NAMALWA (cell line): Measurements from ENCODE around the gene CMTM3.
A peak's percentile ranks its signal among the peaks of the same experiment; 100 is the strongest.
"Not testable (repeated sequence)": the region's sequence is repeated elsewhere in the genome, so short reads cannot be mapped to it uniquely, and the experiment has no call there.

Experiments
- DNase-seq: peaks from one replicate; pipeline ENCODE4 v3.0.0-alpha.2; 2015; ENCODE audit warnings: low spot score

CMTM3 gene, protein sequence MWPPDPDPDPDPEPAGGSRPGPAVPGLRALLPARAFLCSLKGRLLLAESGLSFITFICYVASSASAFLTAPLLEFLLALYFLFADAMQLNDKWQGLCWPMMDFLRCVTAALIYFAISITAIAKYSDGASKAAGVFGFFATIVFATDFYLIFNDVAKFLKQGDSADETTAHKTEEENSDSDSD

DNA sequence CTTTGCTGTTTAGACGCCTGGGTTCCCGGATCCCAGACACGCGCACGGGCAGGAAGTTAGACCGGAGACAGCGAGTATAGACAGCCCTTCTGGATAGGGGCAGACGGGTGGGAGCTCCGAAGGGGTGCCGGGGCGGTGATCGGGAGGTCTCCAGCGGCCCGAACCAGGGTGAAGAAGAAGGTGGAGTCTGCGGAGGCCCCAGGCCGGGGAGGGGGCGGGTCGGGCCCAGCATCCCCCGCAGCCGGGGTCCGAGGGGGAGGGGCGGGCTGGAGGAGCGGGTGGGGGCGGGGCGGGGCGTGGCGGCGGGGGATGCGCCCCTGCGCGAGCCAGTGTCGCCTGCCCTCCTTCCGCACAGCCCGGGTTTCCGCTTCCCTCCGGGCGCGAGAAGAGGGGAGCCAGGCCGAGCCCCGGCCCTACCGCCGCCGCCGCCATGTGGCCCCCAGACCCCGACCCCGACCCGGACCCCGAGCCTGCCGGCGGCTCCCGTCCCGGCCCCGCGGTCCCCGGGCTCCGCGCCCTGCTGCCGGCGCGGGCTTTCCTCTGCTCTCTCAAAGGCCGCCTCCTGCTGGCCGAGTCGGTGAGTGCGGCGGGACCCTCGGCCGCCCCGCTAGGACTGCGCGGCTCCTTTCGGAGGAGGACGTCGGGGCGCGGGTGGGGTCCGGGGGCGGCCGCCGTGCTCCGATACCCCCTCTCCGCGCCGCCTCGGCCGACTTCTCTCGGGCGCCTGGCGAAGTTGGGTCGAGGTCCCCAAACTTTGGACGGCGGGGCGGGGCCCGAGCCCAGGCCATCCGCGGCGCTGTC, at the start of gene CMTM3:
CMTM3 (plus strand) TSS at position 329 of the 801 bp plus-strand sequence; CDS start at position 431, 102 bp downstream.
- DNase-seq, result peak; percentile 58

GRCh38 chr16:66560107-66560506, 44.4 kb upstream of the CMTM3 start:
- DNase-seq, result no peak

DNA sequence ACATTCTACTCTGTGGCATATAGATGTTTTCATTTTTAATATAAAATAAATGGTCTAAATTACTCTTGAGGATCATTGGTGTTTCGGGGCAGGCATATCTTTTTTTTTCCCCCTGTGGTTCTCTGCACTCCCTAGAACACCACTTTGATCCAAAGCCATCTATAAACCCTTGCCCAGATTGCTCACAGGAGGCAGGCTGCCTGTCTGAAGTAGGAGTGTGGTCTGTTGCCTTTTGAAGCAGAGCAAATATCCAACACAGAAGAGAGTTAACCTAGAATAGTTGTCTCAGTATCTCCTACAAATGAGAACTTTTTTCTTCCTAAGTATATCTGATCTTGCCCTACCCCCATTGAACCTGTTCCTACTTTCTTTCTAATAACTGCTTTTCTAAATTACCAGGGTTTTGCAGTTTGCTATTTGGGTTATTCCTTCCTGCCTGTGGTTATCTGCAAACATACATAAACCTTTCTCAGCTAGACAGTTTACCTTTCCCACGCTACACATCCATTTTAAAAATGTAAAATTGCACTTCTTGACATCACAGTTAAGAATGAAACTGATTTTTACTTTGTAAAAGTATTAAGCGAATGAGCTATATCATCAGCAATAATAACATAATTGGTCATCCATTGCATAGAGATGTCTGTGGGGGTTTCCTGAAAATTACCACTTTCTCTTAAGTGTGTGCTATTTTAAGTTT, 43.0 kb upstream of the CMTM3 start:
- DNase-seq, result no peak

- no peak for DNase-seq
These were observed 42.1 kb upstream of the CMTM3 start for GRCh38 chr16:66562409-66562808.

DNA sequence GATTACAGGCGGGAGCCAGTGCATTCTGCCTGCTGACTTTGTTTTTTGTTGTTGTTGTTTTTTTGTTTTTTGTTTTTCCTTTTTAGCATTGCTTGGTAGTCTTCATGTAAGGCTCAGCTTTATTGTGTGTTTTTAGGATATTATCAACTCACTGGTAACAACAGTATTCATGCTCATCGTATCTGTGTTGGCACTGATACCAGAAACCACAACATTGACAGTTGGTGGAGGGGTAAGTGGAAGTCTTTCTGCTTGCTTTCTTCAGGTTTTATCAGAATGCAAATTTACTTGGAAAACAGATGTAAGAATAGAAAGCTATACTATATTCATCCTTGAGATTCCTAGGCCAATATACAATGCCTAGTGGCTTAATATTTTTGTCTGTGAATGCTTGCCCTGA, 41.5 kb upstream of the CMTM3 start:
- no peak for DNase-seq

DNA sequence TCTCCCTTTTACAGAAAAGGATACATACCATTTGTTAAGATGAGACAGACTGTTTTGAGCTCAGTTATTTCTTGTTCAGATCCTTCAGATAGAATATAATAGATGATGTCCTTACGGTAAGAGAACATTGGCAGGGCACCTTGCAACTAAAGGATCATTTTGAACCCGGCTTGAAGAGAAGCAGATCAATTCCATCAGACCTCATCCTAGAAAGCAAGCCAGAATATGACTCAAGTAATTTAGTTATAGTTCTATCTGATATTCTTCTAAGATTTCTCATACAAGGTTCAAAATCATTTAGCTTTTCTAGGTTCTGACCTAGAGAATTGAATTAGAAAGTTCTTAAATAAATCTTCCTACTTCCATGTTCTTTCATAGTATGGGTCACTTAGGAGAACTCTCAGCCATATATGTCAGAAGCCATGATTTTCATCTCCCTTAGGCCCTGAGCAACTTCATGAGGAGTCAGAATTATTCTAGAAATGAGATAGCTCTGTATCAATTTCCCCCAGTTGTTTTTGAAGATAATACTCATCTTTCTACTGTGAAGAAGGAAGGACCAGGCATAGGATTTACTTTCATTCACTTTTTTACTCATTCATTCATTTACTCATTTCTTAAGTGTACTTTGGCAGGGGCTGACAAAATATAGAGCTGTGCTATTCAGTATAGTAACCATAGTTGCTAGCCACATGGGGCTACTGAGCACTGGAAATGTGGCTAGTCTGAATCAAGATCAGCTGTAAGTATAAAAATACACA, 40.8 kb upstream of the CMTM3 start:
- DNase-seq, result no peak

- DNase-seq, result no peak
These were observed 38.2 kb upstream of the CMTM3 start, which contains the start of gene CMTM1 for GRCh38 chr16:66566051-66566901. TSS of gene CMTM1 (plus strand) at chr16:66566439. CDS start at chr16:66566514, 75 bp downstream.

GRCh38 chr16:66567270-66567669, 37.2 kb upstream of the CMTM3 start:
- DNase-seq, result not testable (repeated sequence)

DNA sequence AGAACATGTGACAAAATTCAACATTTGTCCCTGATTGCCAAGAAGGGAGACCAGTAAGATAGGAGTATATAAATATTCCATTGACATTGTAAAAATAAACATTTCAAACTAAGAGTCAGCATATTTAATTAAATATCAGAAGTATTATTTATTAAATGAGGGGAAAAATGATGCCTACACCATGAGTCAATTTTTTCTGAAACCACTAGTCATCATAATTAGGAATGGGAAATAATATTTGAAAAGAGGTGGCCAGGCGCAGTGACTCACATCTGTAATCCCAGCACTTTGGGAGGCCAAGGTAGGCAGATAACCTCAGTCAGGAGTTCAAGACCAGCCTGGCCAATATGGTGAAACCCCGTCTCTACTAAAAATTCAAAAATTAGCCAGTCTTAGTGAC, 36.1 kb upstream of the CMTM3 start:
- DNase-seq, result no peak

DNA sequence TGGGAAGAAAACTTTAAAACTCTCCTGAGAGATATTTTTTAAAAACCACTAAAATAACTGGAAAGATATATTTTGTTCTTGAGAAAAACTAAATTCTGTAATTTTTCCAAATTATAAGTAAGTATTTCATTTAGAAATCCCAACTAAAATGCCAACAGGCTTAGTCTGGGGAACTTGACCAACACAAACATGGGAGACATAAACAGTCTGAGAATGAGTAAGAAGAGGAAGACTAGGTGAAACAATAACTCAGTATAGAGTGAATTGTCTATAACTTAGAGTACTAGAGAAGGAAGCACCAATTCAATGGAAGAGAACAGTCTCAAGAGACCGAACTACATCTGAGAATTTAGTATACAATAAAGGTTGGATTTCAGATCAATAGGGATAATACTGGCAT, 35.4 kb upstream of the CMTM3 start:
- DNase-seq, result no peak

DNA sequence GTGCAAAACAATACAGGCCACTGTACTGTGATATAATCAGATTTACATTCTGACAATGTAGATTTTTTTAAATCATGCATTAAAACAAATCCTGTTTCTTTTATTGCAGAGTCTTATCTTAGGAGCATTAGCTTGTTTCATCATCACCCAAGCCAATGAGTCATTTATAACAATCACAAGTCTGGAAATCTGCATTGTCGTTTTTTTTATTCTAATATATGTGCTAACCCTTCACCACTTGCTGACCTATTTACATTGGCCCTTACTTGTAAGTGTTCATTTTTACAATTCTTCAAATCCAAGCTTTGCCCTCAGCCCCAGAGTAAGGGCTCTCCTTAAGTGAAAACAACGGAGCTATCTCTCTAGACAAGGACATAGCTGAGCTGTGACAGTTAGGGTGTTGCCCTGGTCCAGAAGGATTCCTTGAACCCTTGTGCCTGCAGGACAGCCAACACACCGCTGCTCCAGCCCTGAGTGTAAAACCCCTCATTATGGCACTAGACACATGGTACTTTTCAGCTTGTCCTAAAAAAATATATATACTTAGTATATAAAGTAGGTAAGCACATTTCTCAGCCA, 34.6 kb upstream of the CMTM3 start:
- no peak for DNase-seq

- DNase-seq, result no peak
These were observed 32.1 kb upstream of the CMTM3 start for GRCh38 chr16:66572356-66572755.

- no peak for DNase-seq
These were observed 30.4 kb upstream of the CMTM3 start for GRCh38 chr16:66574081-66574480.

GRCh38 chr16:66574531-66574930, 30.0 kb upstream of the CMTM3 start:
- DNase-seq, result no peak

DNA sequence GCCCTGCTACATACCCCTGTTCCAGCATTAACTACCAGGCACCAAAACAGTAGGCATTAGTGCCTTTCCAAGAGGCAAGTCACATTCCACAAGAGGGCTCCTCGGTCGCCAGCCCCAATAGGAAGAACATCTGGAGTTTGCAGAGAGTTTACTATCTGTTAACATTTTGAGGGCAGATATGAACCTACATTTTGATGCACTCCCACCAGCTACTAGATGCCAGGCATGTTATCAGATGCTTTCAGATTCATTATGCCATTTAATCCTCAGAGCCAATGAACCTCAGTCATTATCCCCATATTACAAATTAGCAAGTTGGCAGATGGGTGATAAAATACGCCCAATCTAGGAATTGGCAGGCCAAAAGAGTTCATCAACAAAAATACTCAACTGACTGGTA, 29.4 kb upstream of the CMTM3 start:
- no peak for DNase-seq

DNA sequence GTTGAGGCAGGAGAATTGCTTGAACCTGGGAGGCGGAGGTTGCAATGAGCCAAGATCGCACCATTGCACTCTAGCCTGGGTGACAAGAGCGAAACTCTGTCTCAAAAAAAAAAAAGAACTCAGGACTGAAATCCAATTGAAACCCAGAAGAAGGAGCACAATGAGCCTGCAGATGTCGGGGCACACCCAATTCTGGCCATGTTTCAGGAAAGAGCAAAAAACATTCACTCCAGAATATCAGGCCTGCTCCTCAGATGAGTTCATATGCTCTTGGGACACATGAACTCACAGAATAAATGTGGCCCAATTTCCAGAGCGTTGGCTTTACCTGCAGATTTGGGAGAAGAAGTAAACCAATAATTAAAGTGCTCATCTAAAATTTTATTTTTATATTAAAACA, 28.2 kb upstream of the CMTM3 start:
- no peak for DNase-seq

DNA sequence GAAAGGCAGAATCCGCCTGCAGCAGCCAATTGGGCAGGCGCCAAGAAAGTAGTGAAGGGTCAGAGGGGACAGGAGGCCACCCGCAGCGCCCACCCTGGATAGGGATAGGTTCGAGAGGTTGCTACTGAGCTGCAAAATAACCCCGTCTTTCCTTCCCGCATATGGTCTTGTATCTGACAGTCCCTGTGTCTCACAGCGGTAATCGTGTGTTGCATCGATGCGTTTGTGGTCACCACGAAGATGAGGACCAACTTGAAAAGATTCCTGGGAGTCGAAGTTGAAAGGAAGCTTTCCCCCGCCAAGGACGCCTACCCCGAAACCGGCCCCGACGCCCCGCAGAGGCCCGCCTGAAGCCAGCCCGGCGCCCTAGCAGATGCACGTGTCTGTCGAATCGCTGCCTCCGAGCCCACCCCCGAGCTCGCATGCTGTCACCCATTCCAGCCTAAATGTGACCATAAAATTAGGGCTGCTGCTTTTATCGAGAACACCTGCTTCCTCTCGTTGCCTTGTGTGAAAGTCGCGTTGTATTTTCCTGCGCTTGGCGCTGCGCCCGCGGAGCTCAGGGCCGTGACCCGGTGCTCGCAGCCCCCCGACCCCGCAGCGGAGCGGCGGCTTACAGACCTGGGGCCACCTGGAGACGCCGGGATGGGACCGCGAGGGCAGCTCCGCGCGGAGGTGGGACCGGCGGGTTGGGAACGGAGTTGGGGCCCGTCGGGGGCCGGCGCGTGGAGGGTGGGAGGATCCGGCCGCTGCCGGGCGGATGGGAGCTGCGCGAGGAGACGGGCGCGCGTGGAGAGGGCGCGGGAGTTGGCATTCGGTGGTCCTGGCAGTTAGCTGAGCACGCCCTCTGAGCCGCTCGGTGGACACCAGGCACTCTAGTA, 25.6 kb upstream of the CMTM3 start, which contains the start of gene CMTM2:
CMTM2 (plus strand) TSS at position 813 of the 881 bp plus-strand sequence. CDS start 145 bp downstream, outside the sequence.
- DNase-seq, result no peak

DNA sequence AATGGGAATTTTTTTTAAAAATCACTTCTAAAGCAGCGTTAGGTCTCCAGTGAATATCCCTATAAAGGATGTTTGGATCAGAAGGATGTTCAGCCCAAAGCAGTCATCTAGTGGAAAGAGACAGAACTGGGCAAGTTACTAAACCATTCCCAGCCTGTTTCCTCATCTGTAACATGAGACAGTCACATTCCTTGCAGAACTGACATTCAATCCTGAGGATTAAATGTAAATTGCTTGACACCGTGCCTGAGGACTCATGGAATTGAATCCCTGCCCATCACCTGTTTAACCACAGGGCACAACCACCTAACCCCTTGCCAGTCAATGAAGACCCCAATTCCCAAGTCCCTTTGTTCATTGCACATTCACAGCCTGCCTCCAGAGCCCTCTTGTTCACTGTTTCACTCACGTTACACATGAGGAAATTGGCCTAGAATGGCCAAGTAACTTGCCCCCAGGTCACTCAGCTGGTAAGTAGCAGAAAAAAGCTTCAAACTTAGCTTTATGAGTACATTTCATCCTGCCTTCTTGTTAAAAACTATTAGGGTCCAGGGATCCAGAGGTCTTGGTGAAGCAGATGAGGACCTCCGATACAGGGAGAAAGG, 23.8 kb upstream of the CMTM3 start:
- DNase-seq, result no peak

- no peak for DNase-seq
These were observed 23.1 kb upstream of the CMTM3 start for GRCh38 chr16:66581246-66581952.
